A673 (cell line): ENCODE results near the gene WIPF3. TPM values are rescaled to one million over a fixed set of nuclear protein-coding genes. Genes with fewer than 3 reads are reported as not detected.
"Not testable (repeated sequence)": the region's sequence is repeated elsewhere in the genome, so short reads cannot be mapped to it uniquely, and the experiment has no call there.

Experiments
- BruUV-seq: library from RNA; stranded (reverse); fragments of 400-500 nt; replicated peaks from 2 replicates; lab custom pipeline; 2021; lab: Mats Ljungman, UMichigan
- CTCF ChIA-PET: fragments of 300-600 bp; sonication (Branson Sonifier 250); formaldehyde crosslinking; loops from one replicate; lab custom pipeline; 2022; ENCODE audit warnings: antibody characterized with exemption; lab: Charles Lee
- POLR2A ChIA-PET: fragments of 300-600 bp; sonication (Branson Sonifier 250); formaldehyde crosslinking; loops from one replicate; lab custom pipeline; 2022; ENCODE audit warnings: antibody characterized with exemption; ENCODE audit not compliant: low non-redundant PET; lab: Charles Lee
- DNase-seq: peaks from one replicate; pipeline ENCODE4 v3.0.0-alpha.2; 2015; ENCODE audit warnings: low spot score
- H3K27ac ChIP-seq: fragments of 200-600 bp; sonication (generic); 2 replicates; pipeline ENCODE4 v1.5.1; 2016; ENCODE audit warnings: mixed run types, low read depth, mild to moderate bottlenecking, mixed read lengths, antibody characterized with exemption, low read length; ENCODE audit not compliant: poor library complexity, severe bottlenecking
- H3K27me3 ChIP-seq: fragments of 200-600 bp; sonication (generic); replicated peaks from 2 replicates; pipeline ENCODE4 v1.6.1; 2017; ENCODE audit warnings: mixed run types, low read depth, mild to moderate bottlenecking, mixed read lengths, antibody characterized with exemption, low read length; ENCODE audit not compliant: insufficient read depth, poor library complexity
- H3K36me3 ChIP-seq: fragments of 200-600 bp; sonication (generic); 2 replicates; pipeline ENCODE4 v1.6.1; 2016; ENCODE audit warnings: mixed run types, mild to moderate bottlenecking, mixed read lengths, antibody characterized with exemption, low read length; ENCODE audit not compliant: insufficient read depth, poor library complexity, severe bottlenecking
- H3K4me1 ChIP-seq: fragments of 200-600 bp; sonication (generic); 2 replicates; pipeline ENCODE4 v1.6.1; 2017; ENCODE audit warnings: mixed run types, mild to moderate bottlenecking, mixed read lengths, antibody characterized with exemption, low read length; ENCODE audit not compliant: insufficient read depth, poor library complexity, severe bottlenecking
- H3K4me3 ChIP-seq: fragments of 200-600 bp; sonication (generic); 2 replicates; pipeline ENCODE4 v1.5.1; 2016; ENCODE audit warnings: low read depth, mixed run types, mild to moderate bottlenecking, mixed read lengths, low read length; ENCODE audit not compliant: poor library complexity, severe bottlenecking
- H3K9me3 ChIP-seq: fragments of 200-600 bp; sonication (generic); 2 replicates; pipeline ENCODE4 v1.6.1; 2016; ENCODE audit warnings: mixed run types, low read depth, mild to moderate bottlenecking, mixed read lengths, antibody characterized with exemption, low read length; ENCODE audit not compliant: poor library complexity, severe bottlenecking
- EZH2 ChIP-seq: fragments of 200-600 bp; sonication (generic); IDR thresholded peaks from 2 replicates; pipeline ENCODE4 v1.6.1; 2017; ENCODE audit warnings: borderline replicate concordance, low read depth, mild to moderate bottlenecking, mixed read lengths, antibody characterized with exemption, low read length; ENCODE audit not compliant: poor library complexity, severe bottlenecking
- intact Hi-C: fragments of 100-400 bp; cut with micrococcal nuclease; formaldehyde crosslinking; loops from one replicate; pipeline ENCODE4 v1.10.0; 2022; ENCODE audit not compliant: unreplicated experiment
- total RNA-seq: library from RNA; stranded (reverse); gene quantifications from 2 replicates; pipeline ENCODE4 v1.2.3, GENCODE V29; 2021
- TF ChIP-seq, protein P1 (sequence below): fragments of 300-800, 200-600 bp; sonication (generic); conservative IDR thresholded peaks from 2 replicates; pipeline ENCODE4 v1.5.1; 2017; ENCODE audit warnings: low read depth, mild to moderate bottlenecking, antibody characterized with exemption, low read length, moderate library complexity, mixed read lengths

The WIPF3 gene
- total RNA-seq, 1 experiment from 2014 or later = 0.21 TPM

DNA sequence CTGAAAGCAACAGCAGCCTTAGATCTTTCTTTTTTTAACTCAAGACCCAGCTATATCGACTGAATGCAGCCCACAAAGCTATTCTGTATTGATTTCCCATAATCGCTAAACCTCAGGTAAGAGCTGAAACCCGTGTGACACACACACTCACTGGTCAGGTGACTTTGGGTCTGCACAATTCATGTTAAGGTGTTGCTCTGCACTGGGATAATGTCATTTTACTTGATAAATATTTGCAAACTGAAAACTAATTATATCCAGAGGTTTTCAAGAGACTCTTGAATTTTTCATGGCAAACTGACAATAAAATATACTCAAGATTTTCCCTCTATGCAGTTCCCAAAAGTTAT, 150.2 kb downstream of the WIPF3 start:
- CTCF ChIA-PET = no interaction called here
- POLR2A ChIA-PET = no interaction called here
- no peaks in the 10 kb centered on the region for H3K4me1 ChIP-seq

DNA sequence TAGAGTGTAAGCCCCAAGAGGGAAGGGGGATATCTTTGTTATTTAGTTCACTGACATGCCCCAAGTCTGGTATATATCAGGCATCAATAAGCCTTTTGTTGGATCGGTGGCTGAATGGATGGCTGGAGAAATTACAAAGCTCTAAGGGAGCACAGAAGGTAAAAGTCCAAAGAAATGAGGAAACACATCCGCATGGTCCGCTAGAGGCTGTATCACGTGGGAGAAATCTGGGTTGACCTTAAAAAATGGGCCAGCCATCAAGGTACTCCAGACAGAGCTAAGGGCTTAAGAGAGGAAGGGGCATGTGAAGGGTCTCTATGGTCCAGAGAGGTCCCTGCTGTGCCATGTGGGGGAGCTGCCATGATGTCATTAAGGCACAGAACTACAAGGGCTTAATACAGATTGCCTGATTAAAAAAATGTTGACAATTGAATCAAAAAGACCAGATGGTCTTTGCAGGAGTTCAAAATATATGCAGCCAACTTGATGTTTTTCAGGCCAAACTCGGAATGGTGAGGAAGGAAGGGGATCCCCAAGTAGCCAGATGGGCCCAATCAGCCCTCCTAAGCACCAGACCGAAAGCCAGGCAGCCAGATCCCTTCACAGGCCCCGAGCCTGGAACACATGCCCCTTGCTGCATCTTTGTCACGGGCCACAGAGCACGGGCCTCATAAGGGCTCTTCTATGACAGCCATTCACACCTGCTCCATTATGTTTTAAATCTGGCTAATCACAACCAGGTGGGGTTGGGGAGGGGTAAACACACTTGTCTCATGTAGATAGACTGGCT, 151.4 kb downstream of the WIPF3 start:
- Histone ChIP-seq H3K4me3 (no peak overlapping the region), H3K27me3 (no peaks in the 10 kb centered on the region), H3K4me1 (no peaks in the 10 kb centered on the region), H3K9me3 (no peaks in the 10 kb centered on the region), H3K27ac (no peak overlapping the region), H3K36me3 (peaks cover 6% of the 10 kb centered on the region)
- CTCF ChIA-PET = no interaction called here
- TF ChIP-seq, protein P1, sequence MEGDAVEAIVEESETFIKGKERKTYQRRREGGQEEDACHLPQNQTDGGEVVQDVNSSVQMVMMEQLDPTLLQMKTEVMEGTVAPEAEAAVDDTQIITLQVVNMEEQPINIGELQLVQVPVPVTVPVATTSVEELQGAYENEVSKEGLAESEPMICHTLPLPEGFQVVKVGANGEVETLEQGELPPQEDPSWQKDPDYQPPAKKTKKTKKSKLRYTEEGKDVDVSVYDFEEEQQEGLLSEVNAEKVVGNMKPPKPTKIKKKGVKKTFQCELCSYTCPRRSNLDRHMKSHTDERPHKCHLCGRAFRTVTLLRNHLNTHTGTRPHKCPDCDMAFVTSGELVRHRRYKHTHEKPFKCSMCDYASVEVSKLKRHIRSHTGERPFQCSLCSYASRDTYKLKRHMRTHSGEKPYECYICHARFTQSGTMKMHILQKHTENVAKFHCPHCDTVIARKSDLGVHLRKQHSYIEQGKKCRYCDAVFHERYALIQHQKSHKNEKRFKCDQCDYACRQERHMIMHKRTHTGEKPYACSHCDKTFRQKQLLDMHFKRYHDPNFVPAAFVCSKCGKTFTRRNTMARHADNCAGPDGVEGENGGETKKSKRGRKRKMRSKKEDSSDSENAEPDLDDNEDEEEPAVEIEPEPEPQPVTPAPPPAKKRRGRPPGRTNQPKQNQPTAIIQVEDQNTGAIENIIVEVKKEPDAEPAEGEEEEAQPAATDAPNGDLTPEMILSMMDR = no peak
- no peak for TF ChIP-seq EZH2
- POLR2A ChIA-PET = no interaction called here
- no peak for DNase-seq
- no TSS peak for BruUV-seq
- intact Hi-C loops = no loop called here

More for the DNA sequence above, 150.2 kb downstream of the WIPF3 start:
- no peak for TF ChIP-seq EZH2
- TF ChIP-seq, protein P1 = no peak
- Histone ChIP-seq H3K9me3 (no peaks in the 10 kb centered on the region), H3K36me3 (peaks cover 12% of the 10 kb centered on the region), H3K27me3 (no peaks in the 10 kb centered on the region), H3K27ac (no peak overlapping the region), H3K4me3 (no peak overlapping the region)
- intact Hi-C loops = no loop called here
- DNase-seq = no peak
- no TSS peak for BruUV-seq

DNA sequence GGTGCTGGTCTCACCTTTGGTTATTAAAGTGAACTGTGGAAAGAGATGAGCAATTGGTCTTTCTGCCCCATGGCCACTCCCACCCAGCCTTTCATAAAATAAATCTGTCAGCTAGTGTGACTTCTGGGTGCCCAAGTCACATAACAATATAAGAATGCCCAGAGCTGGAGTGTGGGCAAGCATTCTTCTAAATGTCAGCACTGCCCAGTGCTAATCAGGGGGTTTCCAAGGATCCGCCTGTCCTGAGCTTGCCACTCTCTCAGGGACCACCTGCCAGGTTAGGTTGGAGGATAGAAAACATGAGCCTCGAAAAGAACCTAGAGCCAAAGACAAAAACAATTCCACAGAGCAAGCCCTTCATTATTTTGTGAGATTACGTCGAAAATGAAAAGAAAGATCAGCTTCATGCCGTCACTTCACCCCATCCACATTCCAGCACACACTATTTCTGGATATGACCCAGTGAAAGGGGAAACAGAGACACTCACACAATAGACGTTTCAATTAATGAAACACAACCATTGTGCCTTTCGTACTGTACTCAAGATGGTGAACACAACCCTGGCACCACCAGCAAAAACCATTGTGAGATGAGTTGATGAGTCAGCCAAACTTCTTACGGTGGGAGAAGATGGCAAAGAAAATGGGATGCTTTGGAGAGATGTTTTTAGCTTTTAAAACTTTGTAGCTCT, 152.5 kb downstream of the WIPF3 start:
- Histone ChIP-seq H3K27me3 (no peaks in the 10 kb centered on the region), H3K9me3 (no peaks in the 10 kb centered on the region), H3K4me1 (no peaks in the 10 kb centered on the region), H3K27ac (no peak overlapping the region), H3K36me3 (peaks cover 6% of the 10 kb centered on the region), H3K4me3 (no peak overlapping the region)
- POLR2A ChIA-PET = no interaction called here
- no TSS peak for BruUV-seq
- DNase-seq = no peak
- TF ChIP-seq, protein P1 = no peak
- TF ChIP-seq EZH2 = no peak
- CTCF ChIA-PET = no interaction called here
- intact Hi-C loops = no loop called here

DNA sequence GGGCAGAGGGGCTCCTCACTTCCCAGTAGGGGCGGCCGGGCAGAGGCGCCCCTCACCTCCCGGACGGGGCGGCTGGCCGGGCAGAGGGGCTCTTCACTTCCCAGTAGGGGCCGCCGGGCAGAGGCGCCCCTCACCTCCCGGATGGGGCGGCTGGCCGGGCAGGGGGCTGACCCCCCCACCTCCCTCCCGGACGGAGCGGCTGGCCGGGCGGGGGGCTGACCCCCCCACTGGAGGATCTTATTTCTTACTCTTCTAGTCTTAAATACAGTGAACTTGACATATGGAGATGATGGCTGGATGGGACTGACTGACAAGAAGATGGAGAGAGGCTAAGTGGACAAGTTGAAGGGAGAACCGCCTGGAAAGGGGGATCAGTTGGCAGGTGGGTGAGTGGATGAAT, 155.3 kb downstream of the WIPF3 start:
- H3K27ac ChIP-seq, H3K4me3 ChIP-seq, H3K27me3 ChIP-seq, CTCF ChIA-PET, POLR2A ChIA-PET, H3K4me1 ChIP-seq, H3K36me3 ChIP-seq, BruUV-seq, H3K9me3 ChIP-seq, intact Hi-C loops, DNase-seq: not testable (repeated sequence)
